Lower leg skin (tissue), 4 donors: ENCODE data around the gene DISC1. TPM values are rescaled to one million over a fixed set of nuclear protein-coding genes. Genes with fewer than 3 reads are reported as not detected.

ENCODE experiments used
- DNase-seq, 2 donors: peaks; one replicate each; pipeline ENCODE4 v3.0.0-alpha.2; 2019; ENCODE audit warnings: low spot score in 2 of 2
- H3K4me3 ChIP-seq: fragments of 200-600 bp; sonication (generic); 2 replicates; pipeline ENCODE4 v1.5.1; 2017; ENCODE audit warnings: mild to moderate bottlenecking, low read depth; ENCODE audit not compliant: poor library complexity, severe bottlenecking
- CTCF ChIP-seq, 3 donors: fragments of 450-650 bp; IDR thresholded peaks; one replicate each; pipeline ENCODE4 v1.5.1; 2016; ENCODE audit warnings: antibody characterized with exemption in 3 of 3, mild to moderate bottlenecking in 3 of 3, moderate library complexity in 2 of 3
- POLR2A ChIP-seq, 2 donors: fragments of 450-650 bp; IDR thresholded peaks; one replicate each; pipeline ENCODE4 v1.6.1; 2016 to 2017; ENCODE audit warnings: antibody characterized with exemption in 2 of 2, mild to moderate bottlenecking in 1 of 2, moderate library complexity in 1 of 2
- WGBS, 2 donors: methylation state at CpG; one replicate each; pipeline ENCODE4 v1.1.5; 2018; 5-methylcytosine and 5-hydroxymethylcytosine counted together
- intact Hi-C: fragments of 100-400 bp; cut with DNase I; formaldehyde crosslinking; loops from one replicate; pipeline ENCODE4 v1.15.0; 2023; ENCODE audit warnings: low total_unique reads
- total RNA-seq, 4 donors: library from RNA; depleted of rRNA; stranded (reverse); fragments of >200 nt; gene quantifications; one replicate each; pipeline ENCODE4 v1.1.0, GENCODE V29; 2016

DISC1 gene
- total RNA-seq, 4 donors from 2014 or later = 1.6 to 7.4 (median 3.5) TPM

DNA sequence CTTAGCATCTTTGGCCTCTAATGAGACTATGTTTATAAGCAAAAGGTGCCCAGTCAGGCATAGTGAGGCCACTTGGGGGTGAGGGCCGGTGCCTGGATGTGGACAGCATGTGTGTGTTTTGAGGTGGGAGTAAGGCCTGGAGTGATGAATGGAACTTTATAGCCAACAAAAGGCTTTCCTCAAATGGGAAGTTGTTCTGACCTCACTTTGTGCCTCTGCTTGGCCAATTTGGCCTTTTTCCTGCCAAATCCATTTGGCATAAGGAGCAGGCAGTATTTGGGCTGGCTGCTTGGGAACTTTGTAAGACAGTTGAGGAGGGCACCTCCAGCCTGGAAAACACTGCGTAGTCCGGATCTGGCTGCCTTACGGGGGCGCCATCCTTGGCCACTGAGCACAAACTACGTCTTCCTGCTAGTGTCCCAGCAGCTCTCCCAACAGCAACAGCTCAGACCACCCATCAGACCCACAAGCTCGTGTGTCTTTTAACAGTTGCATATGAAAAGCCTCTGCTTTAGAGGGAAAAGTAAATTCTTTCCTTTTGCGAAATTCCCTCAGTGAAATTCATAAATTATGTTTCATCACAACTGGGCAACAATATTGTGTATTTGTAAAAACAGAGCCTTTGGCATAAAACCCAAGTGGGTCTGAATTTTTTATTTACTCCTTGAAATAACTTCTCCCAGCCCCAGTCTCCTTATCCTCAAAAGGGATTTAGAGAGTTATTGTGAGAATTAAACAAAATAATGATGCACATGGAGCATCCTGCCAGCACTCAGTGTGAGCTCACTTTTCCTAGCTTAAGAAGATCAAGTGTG lies 322.9 kb downstream of the DISC1 start:
- intact Hi-C loops = loop anchor here (5.0 kb wide), 1 partner anchor 38 kb away; no protein-coding TSS in a partner anchor
- peak in 1 of 2 donors; percentile 23 for DNase-seq
- no peak overlapping the region for H3K4me3 ChIP-seq
- 64 to 82% methylated on average over 8 of the region's 8 CpGs for whole genome bisulfite sequencing, 2 donors
- TF ChIP-seq CTCF (IDR thresholded peaks at IDR 0.05) (no peak), POLR2A (IDR thresholded peaks at IDR 0.05) (no peak)

DNA sequence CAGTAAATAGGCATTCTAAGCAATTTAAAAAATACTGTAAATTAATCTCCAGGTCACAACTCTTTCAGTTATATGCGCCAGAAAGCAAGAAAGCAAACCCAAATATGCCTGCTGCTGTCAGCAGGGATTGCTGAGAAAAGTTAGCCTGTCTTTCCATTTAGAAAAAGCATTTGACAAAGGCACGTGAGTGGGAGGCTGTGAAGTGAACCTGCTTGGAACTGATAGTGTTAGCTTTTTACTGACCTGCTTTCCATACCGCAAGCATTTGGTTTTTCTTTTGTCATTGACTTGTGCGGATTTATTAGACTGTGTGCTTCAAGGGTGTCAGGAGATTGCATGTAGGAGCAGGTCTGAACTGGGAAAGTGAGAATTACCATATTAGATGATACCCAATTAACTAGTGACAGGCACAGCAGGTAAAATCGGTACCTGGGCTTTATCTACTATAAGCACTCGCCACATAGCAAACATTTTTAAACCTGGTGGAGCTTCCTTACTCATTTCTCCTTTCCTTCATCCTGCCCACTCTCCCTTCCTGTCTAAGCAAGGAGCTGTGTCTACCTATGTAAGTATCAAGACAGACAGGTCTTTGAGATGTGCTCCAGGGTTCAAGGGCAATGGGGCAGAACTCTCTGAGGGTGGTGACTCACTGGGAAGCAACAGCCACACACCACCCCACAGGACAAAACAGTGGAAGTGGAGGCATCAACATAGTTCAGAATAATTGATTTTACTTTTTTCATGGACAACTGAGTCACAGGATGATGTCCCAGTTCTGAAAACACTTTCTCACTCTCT lies 323.9 kb downstream of the DISC1 start:
- no peak overlapping the region for H3K4me3 ChIP-seq
- DNase-seq = no peak
- intact Hi-C loops = no loop called here
- TF ChIP-seq POLR2A (IDR thresholded peaks at IDR 0.05) (no peak), CTCF (IDR thresholded peaks at IDR 0.05) (no peak)
- 37% methylated on average over 6 of the region's 6 CpGs for WGBS, 2 donors

DNA sequence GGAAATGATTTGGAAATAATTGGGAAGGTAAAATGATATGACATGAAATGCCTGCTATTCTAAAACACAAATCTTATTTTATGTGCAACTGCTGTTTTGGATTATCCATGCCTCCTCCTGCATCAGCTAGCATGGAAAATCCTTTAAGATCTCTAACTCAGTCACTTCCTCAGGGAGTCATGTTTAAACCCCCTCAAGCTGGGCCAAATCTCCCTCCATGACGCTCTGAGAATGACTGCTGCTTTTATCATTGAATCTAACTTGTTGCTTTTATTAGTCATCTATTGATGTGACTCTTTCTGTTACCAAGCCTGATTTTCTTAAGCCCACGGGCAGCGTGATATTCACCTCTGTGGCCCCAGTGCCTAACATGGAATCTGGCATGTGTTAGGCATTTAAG lies 324.8 kb downstream of the DISC1 start:
- no peak for DNase-seq
- intact Hi-C loops = no loop called here
- WGBS, 2 donors = 47 to 51% methylated on average over 3 of the region's 3 CpGs
- H3K4me3 ChIP-seq = no peak overlapping the region
- TF ChIP-seq CTCF (IDR thresholded peaks at IDR 0.05) = no peak
- no peak for TF ChIP-seq POLR2A (IDR thresholded peaks at IDR 0.05)

- intact Hi-C loops = no loop called here
- no peak for DNase-seq
- 53 to 65% methylated on average over 1 of the region's 1 CpG for WGBS, 2 donors
- H3K4me3 ChIP-seq = no peak overlapping the region
- TF ChIP-seq CTCF (IDR thresholded peaks at IDR 0.05) (no peak), POLR2A (IDR thresholded peaks at IDR 0.05) (no peak)
These were observed 325.6 kb downstream of the DISC1 start for GRCh38 chr1:231952154-231952553.

GRCh38 chr1:231953660-231954059 lies 327.1 kb downstream of the DISC1 start:
- TF ChIP-seq CTCF (IDR thresholded peaks at IDR 0.05) = no peak
- TF ChIP-seq POLR2A (IDR thresholded peaks at IDR 0.05) = no peak
- no peak for DNase-seq
- 87 to 91% methylated on average over 6 of the region's 6 CpGs for WGBS, 2 donors
- no peak overlapping the region for H3K4me3 ChIP-seq
- intact Hi-C loops = no loop called here
